ENCODE results near the gene SLC38A4. TPM values are rescaled to one million over a fixed set of nuclear protein-coding genes. Genes with fewer than 3 reads are reported as not detected.
"Not testable (repeated sequence)": the region's sequence is repeated elsewhere in the genome, so short reads cannot be mapped to it uniquely, and the experiment has no call there.

The SLC38A4 gene
- total and polyA plus RNA-seq, 2 experiments from 2014 or later, result 0.36 to 0.54 TPM

GRCh38 chr12:46749322-46749721, 76.5 kb downstream of the SLC38A4 start:
- in situ Hi-C loops (cut with MboI), result no loop called here
- H3K27ac ChIP-seq, result no peak overlapping the region
- no peak overlapping the region for H3K9ac ChIP-seq
- H3K36me3 ChIP-seq (ENCODE audit: low read depth), result no peaks in the 10 kb centered on the region
- H3F3A ChIP-seq (ENCODE audit: insufficient read depth), result no peaks in the 10 kb centered on the region
- no peak overlapping the region for H3K4me3 ChIP-seq
- no peaks in the 10 kb centered on the region for H4K20me1 ChIP-seq (ENCODE audit: insufficient read depth)
- H3K9me2 ChIP-seq (ENCODE audit: insufficient read depth), result no peaks in the 10 kb centered on the region
- H3K9me3 ChIP-seq (ENCODE audit: low read depth), result no peaks in the 10 kb centered on the region
- no peak for TF ChIP-seq EZH2phosphoT487 (IDR thresholded peaks at IDR 0.05; ENCODE audit: insufficient read depth, low read depth)
- TF ChIP-seq EZH2 (IDR thresholded peaks at IDR 0.05; ENCODE audit: insufficient read depth, poor library complexity, severe bottlenecking), result no peak
- H3K27me3 ChIP-seq (replicated peaks; ENCODE audit: insufficient read depth), result no peaks in the 10 kb centered on the region
- 71 to 76% methylated on average over 4 of the region's 4 CpGs for WGBS, 2 experiments (ENCODE audit: low coverage in 1 of 2, low lambda C conversion rate in 2 of 2, missing lambda C conversion rate in 2 of 2)
- no peak overlapping the region for H3K4me2 ChIP-seq (ENCODE audit: unreplicated experiment)
- no peaks in the 10 kb centered on the region for H3K79me2 ChIP-seq (ENCODE audit: insufficient read depth)
- DNase-seq, result no peak
- no peaks in the 10 kb centered on the region for H3K4me1 ChIP-seq (ENCODE audit: insufficient read depth)
- no peak overlapping the region for H2AFZ ChIP-seq

GRCh38 chr12:46744283-46744682, 81.5 kb downstream of the SLC38A4 start:
- Histone ChIP-seq H3K4me2 (ENCODE audit: unreplicated experiment) (no peak overlapping the region), H3F3A (ENCODE audit: insufficient read depth) (no peaks in the 10 kb centered on the region), H3K27me3 (replicated peaks; ENCODE audit: insufficient read depth) (no peaks in the 10 kb centered on the region), H3K9ac (no peak overlapping the region), H3K9me3 (ENCODE audit: low read depth) (no peaks in the 10 kb centered on the region), H2AFZ (no peak overlapping the region), H3K4me1 (ENCODE audit: insufficient read depth) (no peaks in the 10 kb centered on the region), H3K36me3 (ENCODE audit: low read depth) (no peaks in the 10 kb centered on the region), H3K79me2 (ENCODE audit: insufficient read depth) (no peaks in the 10 kb centered on the region), H3K27ac (no peak overlapping the region), H3K9me2 (ENCODE audit: insufficient read depth) (no peaks in the 10 kb centered on the region), H3K4me3 (no peak overlapping the region), H4K20me1 (ENCODE audit: insufficient read depth) (no peaks in the 10 kb centered on the region)
- peak; percentile 4 for DNase-seq
- TF ChIP-seq EZH2phosphoT487 (IDR thresholded peaks at IDR 0.05; ENCODE audit: insufficient read depth, low read depth) (no peak), EZH2 (IDR thresholded peaks at IDR 0.05; ENCODE audit: insufficient read depth, poor library complexity, severe bottlenecking) (no peak)
- in situ Hi-C loops (cut with MboI), result no loop called here
- WGBS, 2 experiments (ENCODE audit: low coverage in 1 of 2, low lambda C conversion rate in 2 of 2, missing lambda C conversion rate in 2 of 2), result 48 to 53% methylated on average over 3 of the region's 3 CpGs

- Histone ChIP-seq H3K27me3 (replicated peaks; ENCODE audit: insufficient read depth) (no peaks in the 10 kb centered on the region), H3K4me2 (ENCODE audit: unreplicated experiment) (no peak overlapping the region), H3K4me3 (no peak overlapping the region), H4K20me1 (ENCODE audit: insufficient read depth) (no peaks in the 10 kb centered on the region), H3K79me2 (ENCODE audit: insufficient read depth) (no peaks in the 10 kb centered on the region), H3K27ac (no peak overlapping the region), H3K36me3 (ENCODE audit: low read depth) (no peaks in the 10 kb centered on the region), H3K9ac (no peak overlapping the region), H3K9me2 (ENCODE audit: insufficient read depth) (no peaks in the 10 kb centered on the region), H3K9me3 (ENCODE audit: low read depth) (no peaks in the 10 kb centered on the region), H3K4me1 (ENCODE audit: insufficient read depth) (no peaks in the 10 kb centered on the region), H2AFZ (no peak overlapping the region), H3F3A (ENCODE audit: insufficient read depth) (no peaks in the 10 kb centered on the region)
- in situ Hi-C loops (cut with MboI), result no loop called here
- DNase-seq, result no peak
- TF ChIP-seq EZH2 (IDR thresholded peaks at IDR 0.05; ENCODE audit: insufficient read depth, poor library complexity, severe bottlenecking) (no peak), EZH2phosphoT487 (IDR thresholded peaks at IDR 0.05; ENCODE audit: insufficient read depth, low read depth) (no peak)
Observed at GRCh38 chr12:46743456-46743855, 82.3 kb downstream of the SLC38A4 start.

- H3K9ac ChIP-seq; H3K4me3 ChIP-seq; H4K20me1 ChIP-seq (ENCODE audit: insufficient read depth); H3K9me3 ChIP-seq (ENCODE audit: low read depth); H3K4me2 ChIP-seq (ENCODE audit: unreplicated experiment); H3K27me3 ChIP-seq (replicated peaks; ENCODE audit: insufficient read depth); H3F3A ChIP-seq (ENCODE audit: insufficient read depth); H3K27ac ChIP-seq; H3K4me1 ChIP-seq (ENCODE audit: insufficient read depth); H3K79me2 ChIP-seq (ENCODE audit: insufficient read depth); H2AFZ ChIP-seq; H3K9me2 ChIP-seq (ENCODE audit: insufficient read depth); H3K36me3 ChIP-seq (ENCODE audit: low read depth); in situ Hi-C loops (cut with MboI); DNase-seq: not testable (repeated sequence)
- 87 to 96% methylated on average over 1 of the region's 1 CpG for WGBS, 2 experiments (ENCODE audit: low coverage in 1 of 2, low lambda C conversion rate in 2 of 2, missing lambda C conversion rate in 2 of 2)
Observed at GRCh38 chr12:46742271-46742670, 83.5 kb downstream of the SLC38A4 start.

- Histone ChIP-seq H3K79me2 (ENCODE audit: insufficient read depth) (no peaks in the 10 kb centered on the region), H3K4me3 (no peak overlapping the region), H3K27me3 (replicated peaks; ENCODE audit: insufficient read depth) (no peaks in the 10 kb centered on the region), H4K20me1 (ENCODE audit: insufficient read depth) (no peaks in the 10 kb centered on the region), H3F3A (ENCODE audit: insufficient read depth) (no peaks in the 10 kb centered on the region), H3K4me2 (ENCODE audit: unreplicated experiment) (no peak overlapping the region), H2AFZ (no peak overlapping the region), H3K4me1 (ENCODE audit: insufficient read depth) (no peaks in the 10 kb centered on the region), H3K27ac (no peak overlapping the region), H3K9me3 (ENCODE audit: low read depth) (no peaks in the 10 kb centered on the region), H3K36me3 (ENCODE audit: low read depth) (no peaks in the 10 kb centered on the region), H3K9ac (no peak overlapping the region), H3K9me2 (ENCODE audit: insufficient read depth) (no peaks in the 10 kb centered on the region)
- WGBS, 2 experiments (ENCODE audit: low coverage in 1 of 2, low lambda C conversion rate in 2 of 2, missing lambda C conversion rate in 2 of 2), result 97 to 98% methylated on average over 2 of the region's 2 CpGs
- DNase-seq, result no peak
- TF ChIP-seq EZH2phosphoT487 (IDR thresholded peaks at IDR 0.05; ENCODE audit: insufficient read depth, low read depth) (no peak), EZH2 (IDR thresholded peaks at IDR 0.05; ENCODE audit: insufficient read depth, poor library complexity, severe bottlenecking) (no peak)
- in situ Hi-C loops (cut with MboI), result no loop called here
Observed at GRCh38 chr12:46725332-46725731, 100.5 kb downstream of the SLC38A4 start.

All from GM23248 (cell line).